GM12801 (cell line): ENCODE results near the gene EDAR.

ENCODE experiments used
- TF ChIP-seq, protein P1 (sequence below): IDR thresholded peaks from one replicate; pipeline ENCODE4 v1.5.1; 2011; ENCODE audit warnings: control low read depth; ENCODE audit not compliant: insufficient read length; ENCODE audit errors: extremely low read depth

EDAR gene

DNA sequence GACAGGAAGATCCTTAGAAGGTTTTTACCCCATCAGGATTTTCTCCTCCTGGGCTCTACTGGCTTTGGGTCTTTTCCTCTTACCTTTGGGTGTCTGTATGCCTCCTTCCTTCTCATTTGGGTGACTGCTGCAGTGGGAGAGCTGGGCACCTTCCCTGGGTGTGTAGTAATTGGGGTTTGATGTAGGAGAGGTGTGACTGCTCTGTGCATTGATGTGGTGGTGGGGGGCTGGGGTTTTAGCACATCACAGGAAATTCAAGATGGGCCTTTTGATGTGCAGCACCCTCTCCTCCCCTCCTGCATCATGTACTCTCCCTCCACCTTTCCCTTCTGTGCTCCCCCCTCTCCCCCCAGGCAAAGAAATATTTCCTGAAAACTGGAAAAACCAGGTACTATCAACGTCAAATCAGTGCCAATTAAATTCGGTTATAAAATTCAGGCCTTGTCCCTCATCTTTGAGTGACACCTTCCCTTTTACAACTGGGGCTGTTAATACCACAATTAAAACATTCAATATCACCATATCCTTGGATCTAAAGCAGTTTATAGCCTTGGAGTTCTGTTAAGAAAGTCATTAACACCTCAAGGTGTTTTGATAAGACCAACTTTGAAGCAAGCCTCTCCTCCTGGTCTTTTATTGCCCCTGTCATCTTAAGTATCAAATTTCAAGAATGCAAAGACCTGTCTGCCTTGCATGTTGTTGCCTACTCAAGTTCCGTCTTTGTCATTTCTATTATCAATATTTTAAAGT, 23.3 kb downstream of the EDAR start:
- TF ChIP-seq, protein P1, sequence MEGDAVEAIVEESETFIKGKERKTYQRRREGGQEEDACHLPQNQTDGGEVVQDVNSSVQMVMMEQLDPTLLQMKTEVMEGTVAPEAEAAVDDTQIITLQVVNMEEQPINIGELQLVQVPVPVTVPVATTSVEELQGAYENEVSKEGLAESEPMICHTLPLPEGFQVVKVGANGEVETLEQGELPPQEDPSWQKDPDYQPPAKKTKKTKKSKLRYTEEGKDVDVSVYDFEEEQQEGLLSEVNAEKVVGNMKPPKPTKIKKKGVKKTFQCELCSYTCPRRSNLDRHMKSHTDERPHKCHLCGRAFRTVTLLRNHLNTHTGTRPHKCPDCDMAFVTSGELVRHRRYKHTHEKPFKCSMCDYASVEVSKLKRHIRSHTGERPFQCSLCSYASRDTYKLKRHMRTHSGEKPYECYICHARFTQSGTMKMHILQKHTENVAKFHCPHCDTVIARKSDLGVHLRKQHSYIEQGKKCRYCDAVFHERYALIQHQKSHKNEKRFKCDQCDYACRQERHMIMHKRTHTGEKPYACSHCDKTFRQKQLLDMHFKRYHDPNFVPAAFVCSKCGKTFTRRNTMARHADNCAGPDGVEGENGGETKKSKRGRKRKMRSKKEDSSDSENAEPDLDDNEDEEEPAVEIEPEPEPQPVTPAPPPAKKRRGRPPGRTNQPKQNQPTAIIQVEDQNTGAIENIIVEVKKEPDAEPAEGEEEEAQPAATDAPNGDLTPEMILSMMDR, result no peak

DNA sequence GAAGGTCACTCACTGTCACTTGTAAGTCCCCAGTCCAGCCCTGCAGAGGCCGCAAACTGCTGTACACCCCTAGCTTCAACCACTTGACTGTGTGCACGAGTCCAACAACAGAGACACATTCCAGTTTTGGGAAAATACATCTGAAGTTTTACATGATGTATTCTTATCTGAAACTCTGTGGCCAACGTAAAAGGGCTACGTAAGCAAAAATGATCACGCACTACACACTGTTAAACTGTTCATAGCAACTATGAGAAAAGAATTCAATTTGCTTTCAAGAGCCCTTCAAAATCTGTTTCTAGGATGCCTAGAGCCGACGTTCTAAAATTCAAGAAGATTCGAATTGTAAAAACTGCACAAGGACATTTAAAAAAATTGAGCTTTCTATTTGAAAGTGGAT, 26.0 kb downstream of the EDAR start:
- TF ChIP-seq, protein P1, result no peak

DNA sequence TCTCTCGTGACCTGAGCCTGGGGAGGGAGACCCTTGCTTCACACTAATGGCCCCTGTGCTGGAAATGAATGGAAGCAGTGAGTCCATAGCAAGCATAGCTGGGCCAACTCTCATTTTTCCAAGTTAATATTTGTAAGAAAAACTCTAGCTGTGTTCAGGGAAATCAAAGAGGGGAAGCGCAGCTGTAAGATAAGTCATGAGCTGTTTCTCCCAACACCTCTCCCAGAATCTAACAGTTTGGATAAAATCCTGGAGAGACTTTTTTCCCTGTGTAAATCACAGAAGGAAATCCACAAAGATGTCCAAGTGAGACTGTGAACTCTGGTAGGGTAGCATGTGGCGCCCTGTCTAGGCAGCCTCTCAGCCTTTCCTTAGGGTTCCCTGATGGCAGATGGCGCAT, 27.2 kb downstream of the EDAR start:
- TF ChIP-seq, protein P1, result no peak

DNA sequence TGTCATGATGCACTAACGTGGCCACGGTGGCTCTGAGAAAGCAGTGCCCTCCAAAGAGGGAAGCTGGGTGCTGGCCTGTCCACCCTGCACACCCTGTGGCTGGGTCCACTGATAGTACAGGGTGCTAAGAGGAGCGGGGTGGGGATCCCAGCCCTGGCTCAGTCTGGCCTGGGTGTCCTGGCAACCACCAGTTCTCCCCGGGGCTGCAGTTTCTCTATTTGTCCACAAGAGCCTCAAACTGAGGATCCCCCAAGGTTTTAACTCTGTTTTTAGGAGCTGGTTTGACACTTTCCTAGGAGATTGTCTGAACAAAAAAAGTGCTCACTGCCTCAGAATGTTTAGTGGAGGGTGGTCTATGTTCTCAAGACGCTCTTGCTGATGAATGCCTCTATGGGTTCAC, 29.0 kb downstream of the EDAR start:
- TF ChIP-seq, protein P1, result no peak

DNA sequence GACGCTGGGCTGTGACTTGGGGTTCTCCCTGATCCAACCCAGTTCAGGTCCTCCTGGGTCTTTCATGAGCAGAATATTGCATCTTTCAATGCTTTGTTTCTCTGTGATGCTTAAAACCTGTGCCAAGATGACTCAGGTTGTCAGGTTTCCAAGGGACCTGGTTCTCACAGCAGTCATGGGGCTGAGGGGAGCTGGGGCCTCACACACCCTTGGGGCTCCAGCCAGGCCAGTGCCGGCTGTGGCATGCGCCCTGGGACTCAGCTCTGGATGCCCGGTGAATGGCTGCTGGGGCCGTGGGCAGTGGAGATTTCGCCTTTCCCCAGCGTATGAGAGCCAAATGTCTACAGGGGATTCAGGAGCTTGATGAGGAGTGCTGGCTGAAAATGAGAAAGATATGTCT, 29.6 kb downstream of the EDAR start:
- TF ChIP-seq, protein P1, result no peak

DNA sequence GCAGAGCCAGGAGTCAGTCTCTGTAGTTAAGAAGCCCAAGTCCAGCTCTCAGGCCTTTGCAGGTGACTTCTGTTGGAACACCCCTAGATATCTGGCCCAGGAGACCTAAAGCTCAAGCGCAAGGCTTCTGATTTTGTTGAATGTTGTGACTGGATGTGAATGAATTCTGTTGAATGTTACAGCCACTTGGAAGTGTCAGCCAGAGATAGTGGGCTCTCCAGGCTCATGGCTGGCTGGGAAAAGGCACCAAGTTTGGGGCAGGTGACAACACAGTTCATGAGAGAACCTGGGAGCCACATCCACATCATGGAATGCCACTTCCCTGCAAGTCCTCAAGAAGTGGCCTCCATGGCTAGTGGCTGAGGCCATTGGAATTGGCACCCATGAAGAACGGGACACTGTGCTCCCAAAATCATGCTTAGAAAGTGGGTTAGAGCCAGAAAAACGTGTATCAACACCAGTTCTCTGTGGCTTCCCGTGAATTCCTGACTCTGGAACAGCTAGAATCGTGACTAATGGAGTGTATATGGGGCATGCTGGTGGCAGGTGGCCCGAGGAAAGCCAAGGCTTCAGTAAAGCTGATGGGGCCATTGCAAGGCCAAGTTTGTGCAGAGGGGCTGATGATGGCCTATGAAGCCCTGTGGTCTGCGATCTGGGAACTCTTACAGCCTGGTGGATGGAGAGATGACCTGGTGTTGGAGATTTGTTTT, 30.2 kb downstream of the EDAR start:
- TF ChIP-seq, protein P1, result no peak

DNA sequence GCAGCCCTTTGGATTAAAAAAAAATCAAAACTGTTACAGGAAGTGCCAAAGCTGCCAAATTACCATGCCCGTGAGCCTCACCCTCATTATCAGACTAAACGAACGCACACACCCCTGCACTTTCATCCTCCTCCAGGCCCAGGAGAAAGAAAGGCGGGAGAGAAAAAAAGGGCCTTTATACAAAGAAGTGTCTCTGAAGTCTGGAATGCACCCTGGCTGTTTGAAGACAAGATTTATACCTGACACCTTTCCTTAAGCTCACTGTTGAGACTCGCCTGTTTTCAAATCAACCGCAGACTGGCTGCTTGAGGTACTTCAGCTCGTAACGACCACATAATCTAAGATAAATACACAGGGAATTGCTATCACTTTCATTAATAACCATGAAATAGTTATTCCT, 31.0 kb downstream of the EDAR start:
- TF ChIP-seq, protein P1, result no peak
